HepG2 (cell line): ENCODE results near the gene FDXR. TPM values are rescaled to one million over a fixed set of nuclear protein-coding genes. Genes with fewer than 3 reads are reported as not detected.
A peak's percentile ranks its signal among the peaks of the same experiment; 100 is the strongest.

Experiments used
- ATAC-seq: fragments of 200-7000 bp; cut with Tn5 transposase; 3 replicates; pipeline ENCODE4 v1.9.1; 2020; ENCODE audit warnings: mild to moderate bottlenecking, moderate library complexity
- BruUV-seq: library from RNA; stranded (reverse); fragments of 400-500 nt; replicated peaks from 2 replicates; lab custom pipeline; 2021; lab: Mats Ljungman, UMichigan
- CTCF ChIA-PET: fragments of 300-600 bp; formaldehyde crosslinking; extraction: SDS; loops from one replicate; lab custom pipeline; 2021; ENCODE audit warnings: low total read pairs, inconsistent platforms, low intra/inter-chr PET ratio; lab: Yijun Ruan, JAX
- POLR2A ChIA-PET: fragments of 350-600 bp; sonication (Branson Sonifier 250); formaldehyde crosslinking; loops from one replicate; lab custom pipeline; 2020; ENCODE audit warnings: antibody characterized with exemption, inconsistent platforms; lab: Yijun Ruan, JAX
- DNase-seq: peaks from one replicate; pipeline ENCODE4 v3.0.0-alpha.2; 2015; ENCODE audit warnings: low spot score
- FAIRE-seq: peaks from 3 replicates; lab custom pipeline; 2011; peaks lifted over from hg19 to GRCh38; lab: Jason Lieb, UNC
- H2AFZ ChIP-seq: one replicate; pipeline ENCODE4 v1.6.1; 2011; ENCODE audit warnings: low read length, inconsistent platforms
- H3K27ac ChIP-seq: fragments of 300-600 bp; 3 replicates; pipeline ENCODE4 v1.8.0; 2011; ENCODE audit warnings: mixed run types, mild to moderate bottlenecking, mixed read lengths, low read length, inconsistent platforms; ENCODE audit not compliant: insufficient read depth; ENCODE audit errors: extremely low read length
- H3K27me3 ChIP-seq, 2 experiments: fragments of 200-600 bp in 1 of 2; 2 replicates in 1 of 2; 3 replicates in 1 of 2; pipeline versions ENCODE4 v1.6.0 to v1.8.0; 2011; ENCODE audit warnings: low read length in 2 of 2, mild to moderate bottlenecking in 2 of 2, moderate library complexity in 2 of 2, inconsistent platforms in 1 of 2; ENCODE audit not compliant: insufficient read depth in 2 of 2, control insufficient read depth in 1 of 2
- H3K36me3 ChIP-seq, 2 experiments: fragments of 200-600 bp in 1 of 2; replicated peaks in 1 of 2; 2 replicates in 1 of 2; 3 replicates in 1 of 2; pipeline versions ENCODE4 v1.5.1 to v1.8.0; 2011; ENCODE audit warnings: low read length in 2 of 2, inconsistent platforms in 1 of 2; ENCODE audit not compliant: insufficient read depth in 2 of 2, control insufficient read depth in 1 of 2
- H3K4me1 ChIP-seq: 2 replicates; pipeline ENCODE4 v1.5.1; 2012; ENCODE audit warnings: low read length, inconsistent platforms; ENCODE audit not compliant: insufficient read depth
- H3K4me2 ChIP-seq: 2 replicates; pipeline ENCODE4 v1.6.0; 2011; ENCODE audit warnings: low read depth, low read length, inconsistent platforms
- H3K4me3 ChIP-seq, 3 experiments: fragments of 200-600 bp in 1 of 3; sonication (generic), shearing (Covaris generic) in 1 of 3; replicated peaks in 1 of 3; 2 replicates each; pipeline ENCODE4 v1.5.1; 2011 to 2016; ENCODE audit warnings: low read length in 3 of 3, inconsistent platforms in 2 of 3, low read depth in 2 of 3, mild to moderate bottlenecking in 2 of 3, control low read depth in 1 of 3, mixed read lengths in 1 of 3; ENCODE audit not compliant: insufficient read depth in 1 of 3
- H3K79me2 ChIP-seq: one replicate; pipeline ENCODE4 v1.6.1; 2011; ENCODE audit warnings: low read length, inconsistent platforms; ENCODE audit not compliant: insufficient read depth
- H3K9ac ChIP-seq: 2 replicates; pipeline ENCODE4 v1.6.0; 2011; ENCODE audit warnings: mild to moderate bottlenecking, low read depth, low read length, inconsistent platforms; ENCODE audit not compliant: insufficient read depth
- H3K9me3 ChIP-seq: 2 replicates; pipeline ENCODE4 v1.5.1; 2012; ENCODE audit warnings: mild to moderate bottlenecking, low read length
- H4K20me1 ChIP-seq: 2 replicates; pipeline ENCODE4 v1.6.0; 2011; ENCODE audit warnings: inconsistent platforms, mild to moderate bottlenecking, low read length, moderate library complexity; ENCODE audit not compliant: insufficient read depth
- AGO2 ChIP-seq: fragments of 200-400 bp; formaldehyde crosslinking; optimal IDR thresholded peaks from 2 replicates; pipeline ENCODE3; 2017; ENCODE audit warnings: mild to moderate bottlenecking, low read depth, low read length, moderate library complexity
- GABPA ChIP-seq, 2 experiments: IDR thresholded peaks; 2 replicates each; pipeline ENCODE4 v1.6.1; 2011 to 2016; ENCODE audit warnings: low read depth in 2 of 2, low read length in 1 of 2, missing biosample characterization in 1 of 2, missing genetic modification characterization in 1 of 2
- HNRNPK ChIP-seq: fragments of 200-400 bp; formaldehyde crosslinking; IDR thresholded peaks from 2 replicates; pipeline ENCODE4 v1.6.1; 2018; ENCODE audit warnings: low read length, low read depth, moderate library complexity, mild to moderate bottlenecking; ENCODE audit not compliant: poor library complexity, severe bottlenecking
- HNRNPL ChIP-seq: fragments of 200-400 bp; formaldehyde crosslinking; IDR thresholded peaks from 2 replicates; pipeline ENCODE4 v1.6.1; 2017; ENCODE audit warnings: mild to moderate bottlenecking, low read depth, low read length
- KDM2A ChIP-seq: sonication (generic); formaldehyde crosslinking; IDR thresholded peaks from 2 replicates; pipeline ENCODE4 v1.4.0; 2020; ENCODE audit warnings: low read depth, missing genetic modification reagents, borderline replicate concordance
- ZNF816 ChIP-seq: sonication (generic); formaldehyde crosslinking; IDR thresholded peaks from 2 replicates; pipeline ENCODE4 v1.8.0; 2022; ENCODE audit warnings: missing genetic modification reagents, mild to moderate bottlenecking, borderline replicate concordance
- WGBS: methylation state at CpG from one replicate; pipeline ENCODE4 v1.1.6; 2017; ENCODE audit warnings: low lambda C conversion rate; 5-methylcytosine and 5-hydroxymethylcytosine counted together
- in situ Hi-C: cut with HindIII; loops from 2 replicates; pipeline ENCODE4 v1.10.0; 2017; ENCODE audit warnings: low pct_unique_long_range_greater_than_20kb; ENCODE audit not compliant: extremely low pct_ligation_motif_present
- intact Hi-C: fragments of 100-400 bp; cut with micrococcal nuclease; formaldehyde crosslinking; loops from one replicate; pipeline ENCODE4 v1.10.0; 2022; ENCODE audit not compliant: unreplicated experiment
- polyA plus RNA-seq, 8 experiments: library from polyadenylated mRNA; depleted of rRNA in 3 of 8; stranded (reverse) in 7 of 8; unstranded in 1 of 8; fragments of >200 nt; fragmentation: Illumina TruSeq in 4 of 8; extraction: Trizol in 4 of 8; gene quantifications; 2 replicates each; pipeline versions ENCODE4 v1.2.1 to v1.2.3, GENCODE V29; 2011 to 2016; ENCODE audit warnings: low read depth in 4 of 8, missing spikeins in 1 of 8, mixed read lengths in 1 of 8; ENCODE audit not compliant: insufficient read depth in 1 of 8
- total RNA-seq, 5 experiments: library from RNA; depleted of rRNA; stranded (reverse); fragments of >200 nt; fragmentation: Illumina TruSeq; extraction: Trizol; gene quantifications; 2 replicates each; pipeline ENCODE4 v1.2.3, GENCODE V29; 2016; ENCODE audit warnings: low read depth in 1 of 5
- TF ChIP-seq, protein P1 (sequence below): sonication (generic); formaldehyde crosslinking; IDR thresholded peaks from 2 replicates; pipeline ENCODE4 v1.5.0; 2020; ENCODE audit warnings: missing genetic modification reagents
- TF ChIP-seq, protein P2 (sequence below): IDR thresholded peaks from 2 replicates; pipeline ENCODE4 v1.6.1; 2016; ENCODE audit warnings: mild to moderate bottlenecking, missing biosample characterization, missing genetic modification reagents

The FDXR gene
- total and polyA plus RNA-seq, 2 of the 13 experiments (the other 11 are each of a cell fraction or from before 2014, with no cell fraction given), result 23.4 to 116 TPM

DNA sequence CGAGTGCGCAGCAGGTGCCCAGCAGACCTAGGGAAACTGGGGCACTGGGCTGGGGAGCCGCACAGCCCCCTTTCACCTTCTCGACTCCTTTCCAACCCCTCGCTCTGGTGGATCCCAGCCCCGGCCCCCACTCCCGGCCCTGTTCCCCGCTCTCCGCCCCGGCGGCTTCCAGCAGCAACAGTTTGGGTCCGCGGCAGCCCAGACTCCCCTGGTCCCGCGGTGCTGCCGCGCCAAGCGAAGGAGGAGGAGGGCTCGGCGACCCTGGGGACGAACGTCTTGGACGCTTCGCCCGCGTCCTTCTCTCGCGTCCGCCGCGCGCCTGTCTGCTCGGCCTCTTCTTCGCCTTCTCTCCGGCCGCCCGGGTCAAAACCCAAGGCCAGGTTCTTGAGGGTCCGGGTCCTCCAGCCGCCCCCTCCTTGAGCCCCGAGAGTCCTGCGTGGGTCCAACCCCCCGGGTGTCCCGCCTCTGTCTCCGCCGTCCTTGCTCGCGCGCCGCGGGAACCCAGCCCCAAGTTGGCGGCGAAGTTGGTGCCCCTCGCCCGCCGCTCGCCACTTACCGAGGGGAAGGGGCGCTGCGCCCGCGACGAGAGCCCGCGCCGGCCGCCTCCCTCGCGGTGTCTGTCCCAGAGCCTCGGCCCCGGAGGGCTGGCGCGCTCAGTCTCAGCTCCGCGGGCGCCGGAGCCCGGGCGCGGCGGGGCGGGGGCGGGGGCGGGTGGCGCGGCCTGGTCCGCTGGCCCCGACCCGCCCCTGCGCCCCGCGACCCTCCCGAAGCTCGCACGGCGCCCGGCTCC lies 11.7 kb downstream of the FDXR start:
- no peak for DNase-seq
- in situ Hi-C loops (loop anchor here (5.0 kb wide), 1 partner anchor 69 kb away; no protein-coding TSS in a partner anchor), intact Hi-C loops (loop anchor here (10.0 kb wide), 1 partner anchor 206 kb away; no protein-coding TSS in a partner anchor)
- WGBS, result 71% methylated on average over 63 of the region's 96 CpGs
- Histone ChIP-seq H3K27me3 (peaks cover 16 to 44% of the 10 kb centered on the region in 2 experiments; a peak in 4 of 5 replicates), H3K4me3 (peak overlapping the region in 1 of 3 experiments; percentile 25; a peak in 1 of 6 replicates), H4K20me1 (no peaks in the 10 kb centered on the region), H3K36me3 (peaks cover 0 to 3% of the 10 kb centered on the region in 2 experiments; a peak in 3 of 5 replicates), H2AFZ (no peak overlapping the region), H3K4me1 (peaks cover 38% of the 10 kb centered on the region), H3K27ac (no peak overlapping the region), H3K79me2 (no peaks in the 10 kb centered on the region), H3K9me3 (no peaks in the 10 kb centered on the region), H3K4me2 (peak overlapping the region; percentile 30), H3K9ac (no peak overlapping the region)
- CTCF ChIA-PET, result interaction anchor here (2.4 to 2.6 kb wide), 2 partner anchors 18 to 69 kb away, joined by 8 to 30 read pairs; no protein-coding TSS in a partner anchor
- POLR2A ChIA-PET, result interaction anchor here (0.8 to 3.9 kb wide), 3 partner anchors 11 to 116 kb away, joined by 3 to 55 read pairs (median 3); partner anchors contain the start of gene FDXR
- ATAC-seq, result no peak
- TF ChIP-seq, protein P1, sequence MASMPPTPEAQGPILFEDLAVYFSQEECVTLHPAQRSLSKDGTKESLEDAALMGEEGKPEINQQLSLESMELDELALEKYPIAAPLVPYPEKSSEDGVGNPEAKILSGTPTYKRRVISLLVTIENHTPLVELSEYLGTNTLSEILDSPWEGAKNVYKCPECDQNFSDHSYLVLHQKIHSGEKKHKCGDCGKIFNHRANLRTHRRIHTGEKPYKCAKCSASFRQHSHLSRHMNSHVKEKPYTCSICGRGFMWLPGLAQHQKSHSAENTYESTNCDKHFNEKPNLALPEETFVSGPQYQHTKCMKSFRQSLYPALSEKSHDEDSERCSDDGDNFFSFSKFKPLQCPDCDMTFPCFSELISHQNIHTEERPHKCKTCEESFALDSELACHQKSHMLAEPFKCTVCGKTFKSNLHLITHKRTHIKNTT (CRISPR knock-in tag), result no peak
- peak; percentile 30 for TF ChIP-seq AGO2
- peak; percentile 22 for TF ChIP-seq HNRNPK
- TF ChIP-seq HNRNPL, result 0 out of 2 replicates have a peak, but pooled peaks have one; percentile 3
- TF ChIP-seq GABPA (IDR thresholded peaks at IDR 0.05; ENCODE audit: low read depth, low read length), result no peak
- no peak for TF ChIP-seq GABPA (CRISPR knock-in tag; IDR thresholded peaks at IDR 0.05; ENCODE audit: low read depth)
- 0 out of 2 replicates have a peak, but pooled peaks have one; percentile 7 for TF ChIP-seq KDM2A (CRISPR knock-in tag)
- 0 out of 2 replicates have a peak, but pooled peaks have one; percentile 33 for TF ChIP-seq ZNF816 (CRISPR knock-in tag)
- TF ChIP-seq, protein P2, sequence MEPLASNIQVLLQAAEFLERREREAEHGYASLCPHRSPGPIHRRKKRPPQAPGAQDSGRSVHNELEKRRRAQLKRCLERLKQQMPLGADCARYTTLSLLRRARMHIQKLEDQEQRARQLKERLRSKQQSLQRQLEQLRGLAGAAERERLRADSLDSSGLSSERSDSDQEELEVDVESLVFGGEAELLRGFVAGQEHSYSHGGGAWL (CRISPR knock-in tag), result no peak
- TF ChIP-seq, all 625 proteins: peak for 5
- FAIRE-seq, result no peak
- BruUV-seq, result no TSS peak
